HG03558 (cell line): Measurements from ENCODE around the gene OR2A12.
"Not testable (repeated sequence)": the region's sequence is repeated elsewhere in the genome, so short reads cannot be mapped to it uniquely, and the experiment has no call there.

ENCODE experiments used
- ATAC-seq: cut with Tn5 transposase; IDR thresholded peaks from one replicate; pipeline ENCODE4 v1.9.1; 2021; ENCODE audit warnings: moderate number of reproducible peaks; ENCODE audit not compliant: unreplicated experiment; ENCODE audit errors: extremely low read depth

The OR2A12 gene

GRCh38 chr7:144085978-144086377 is at the start of gene OR2A12:
Gene OR2A12, plus strand, starts transcription at chr7:144086278. Its CDS starts 8,830 bp downstream, at chr7:144095108.
- no peak for ATAC-seq

DNA sequence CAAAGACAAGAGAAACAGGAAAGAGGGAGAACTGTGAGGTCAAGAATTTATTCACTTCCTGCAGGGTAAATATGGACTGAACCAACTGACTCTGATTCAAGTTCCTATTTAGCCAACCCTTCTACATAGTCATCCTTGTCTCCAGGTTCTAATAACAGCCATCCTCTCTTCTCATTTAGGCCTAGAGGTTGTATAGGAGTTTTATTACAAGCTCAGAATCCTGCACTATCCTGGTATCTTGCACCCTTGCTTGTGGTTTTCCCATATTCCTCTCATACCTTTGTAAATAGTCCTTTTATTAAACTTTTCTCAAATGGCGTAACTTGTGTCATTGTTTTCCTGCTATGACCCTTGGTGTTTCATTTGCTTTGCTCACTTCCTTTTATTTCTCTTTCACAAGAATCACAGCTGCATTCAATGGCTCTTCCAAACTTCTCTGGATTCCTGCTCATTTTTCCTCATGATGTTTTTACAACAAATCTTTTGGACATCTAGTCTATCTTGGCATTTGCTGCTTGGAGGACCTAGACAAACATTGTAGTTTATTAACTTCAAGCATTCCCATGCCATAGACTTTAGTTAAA is 49.7 kb upstream of the OR2A12 start:
- no peak for ATAC-seq

DNA sequence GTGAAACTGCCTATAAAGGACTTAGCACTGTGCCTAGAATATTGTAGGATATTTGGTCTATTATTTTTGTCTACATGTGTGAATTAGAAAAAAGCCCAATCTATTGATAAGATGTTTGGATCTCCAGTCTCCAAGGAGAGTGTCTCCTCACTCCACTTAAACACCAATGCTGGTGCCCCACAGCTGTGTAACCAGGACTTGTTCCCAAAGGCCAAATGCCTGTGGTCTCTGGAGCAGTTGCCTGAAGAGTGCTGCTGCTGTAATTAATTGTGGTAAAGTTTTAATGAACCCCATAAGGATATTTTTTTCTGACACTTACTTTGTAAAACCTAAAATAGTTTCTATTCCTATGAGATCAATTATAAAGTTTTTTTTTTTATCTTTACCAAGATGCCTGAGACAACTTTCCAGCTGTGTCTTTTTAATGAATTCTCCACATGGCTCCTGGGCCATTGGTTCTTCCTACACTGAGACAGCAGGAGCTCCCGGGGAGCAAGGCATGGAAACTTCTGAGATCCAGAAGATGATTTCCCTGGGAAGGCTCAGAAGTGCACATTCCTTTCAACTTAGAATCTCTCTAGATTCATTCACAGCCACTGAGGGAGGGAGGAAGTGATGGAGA is 48.6 kb upstream of the OR2A12 start:
- no peak for ATAC-seq

GRCh38 chr7:144038887-144039286 is 47.2 kb upstream of the OR2A12 start:
- no peak for ATAC-seq

DNA sequence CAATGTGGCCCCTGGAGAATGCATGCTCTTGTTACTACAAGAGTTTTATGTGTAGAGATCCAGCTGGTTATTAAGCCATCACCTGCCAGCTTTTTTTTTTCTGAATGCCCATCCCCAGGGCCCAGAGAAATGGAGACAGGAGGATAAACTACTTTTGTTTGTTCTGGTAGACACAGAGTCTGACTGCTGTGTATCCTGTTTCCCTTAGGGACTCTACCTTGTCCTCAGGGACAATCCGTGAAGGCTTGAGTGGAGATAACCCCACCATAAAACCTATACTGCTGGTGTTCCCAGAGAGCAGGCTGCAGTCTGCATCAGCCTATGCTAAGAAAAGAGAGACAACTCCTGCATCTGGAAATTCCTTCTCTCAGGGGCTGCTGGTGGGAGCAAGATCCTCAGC is 37.4 kb upstream of the OR2A12 start, which contains the start of gene OR2A5:
OR2A5 (plus strand) TSS at position 301 of the 400 bp plus-strand sequence. CDS start 1,454 bp downstream, outside the sequence.
- ATAC-seq: no peak

DNA sequence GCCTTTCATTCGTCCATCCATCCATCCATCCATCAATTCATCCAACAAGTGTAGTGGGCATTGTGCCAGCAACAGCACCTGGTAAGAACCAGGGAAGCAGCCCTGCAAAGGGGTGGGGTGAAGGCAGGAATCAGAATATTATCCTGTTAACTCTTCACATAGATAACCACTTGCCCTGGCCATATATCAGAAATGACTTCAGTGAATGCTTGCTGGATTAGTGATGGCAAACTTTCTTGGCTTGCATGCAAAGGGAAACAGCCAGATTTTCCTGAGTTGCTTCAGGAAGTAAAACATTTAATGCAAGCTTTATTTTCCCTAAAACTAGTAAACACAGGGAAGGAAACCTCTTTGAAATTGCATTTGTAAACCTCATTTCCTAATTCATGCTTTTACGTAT is 36.6 kb upstream of the OR2A12 start:
- no peak for ATAC-seq

DNA sequence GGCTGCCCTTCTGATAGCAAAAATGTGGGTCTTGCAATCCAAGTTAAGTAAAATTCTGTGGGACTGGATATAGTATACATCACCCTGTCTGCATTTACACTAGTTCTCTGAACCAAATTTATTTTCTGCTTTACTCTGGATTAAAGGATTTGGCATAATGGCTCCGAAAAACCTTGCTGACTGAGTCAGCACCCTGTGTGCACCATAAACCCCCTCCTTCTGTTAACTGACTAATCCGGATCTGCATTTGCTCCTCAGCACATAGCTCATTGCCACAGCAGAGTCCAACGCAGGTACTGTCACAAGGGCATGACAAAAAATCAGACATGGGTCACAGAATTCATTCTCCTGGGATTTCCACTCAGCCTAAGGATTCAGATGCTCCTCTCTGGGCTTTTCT is 36.0 kb upstream of the OR2A12 start:
- no peak for ATAC-seq

DNA sequence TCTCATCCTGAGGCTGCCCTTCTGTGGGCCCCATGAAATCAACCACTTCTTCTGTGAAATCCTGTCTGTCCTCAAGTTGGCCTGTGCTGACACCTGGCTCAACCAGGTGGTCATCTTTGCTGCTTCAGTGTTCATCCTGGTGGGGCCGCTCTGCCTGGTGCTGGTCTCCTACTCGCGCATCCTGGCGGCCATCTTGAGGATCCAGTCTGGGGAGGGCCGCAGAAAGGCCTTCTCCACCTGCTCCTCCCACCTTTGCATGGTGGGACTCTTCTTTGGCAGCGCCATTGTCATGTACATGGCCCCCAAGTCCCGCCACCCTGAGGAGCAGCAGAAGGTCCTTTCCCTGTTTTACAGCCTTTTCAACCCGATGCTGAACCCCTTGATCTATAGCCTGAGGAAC is 35.2 kb upstream of the OR2A12 start:
- ATAC-seq: not testable (repeated sequence)

DNA sequence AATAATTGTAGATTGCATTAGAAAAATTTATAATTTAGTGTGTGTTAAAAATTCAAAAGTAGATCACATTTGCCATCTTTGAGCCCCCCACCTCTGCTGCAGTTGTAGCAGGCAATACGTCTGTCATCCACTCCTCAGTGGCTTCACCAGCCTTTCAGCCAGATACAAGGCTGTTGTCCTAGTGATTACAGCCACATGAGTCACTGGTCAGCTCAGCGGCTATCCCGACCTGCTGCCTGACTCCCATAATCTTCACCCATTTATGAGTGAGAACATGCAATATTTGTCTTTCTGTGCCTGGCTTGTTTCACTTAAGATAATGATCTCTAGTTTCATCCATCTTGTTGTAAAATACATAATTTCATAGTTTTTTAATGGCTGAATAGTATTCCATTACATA is 28.1 kb upstream of the OR2A12 start:
- no peak for ATAC-seq

- no peak for ATAC-seq
Measured at GRCh38 chr7:144063710-144064109, 22.4 kb upstream of the OR2A12 start.

- no peak for ATAC-seq
Measured at GRCh38 chr7:144069511-144069910, 16.6 kb upstream of the OR2A12 start, which contains the start of gene OR2A25. Gene OR2A25, plus strand, starts transcription at chr7:144069811. Its CDS starts 4,409 bp downstream, at chr7:144074220.

DNA sequence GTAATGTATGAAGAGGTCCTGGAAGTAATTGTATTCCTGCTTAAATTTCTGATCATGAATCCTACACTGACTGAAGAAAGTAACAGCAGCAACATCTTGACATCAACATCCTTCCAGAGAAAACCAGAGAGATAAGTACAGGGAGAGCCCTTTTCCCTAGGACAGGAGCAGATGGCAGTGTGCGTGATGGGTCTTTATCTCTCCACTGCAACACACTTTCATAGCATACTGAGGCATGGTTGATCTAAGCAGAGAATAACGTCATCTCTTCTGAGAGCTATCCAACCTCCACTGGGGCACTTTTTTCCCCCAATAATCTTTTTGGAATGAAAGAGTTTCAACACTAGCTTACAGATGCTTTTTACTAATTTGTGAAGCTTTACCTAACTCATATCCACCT is 16.1 kb upstream of the OR2A12 start:
- no peak for ATAC-seq

DNA sequence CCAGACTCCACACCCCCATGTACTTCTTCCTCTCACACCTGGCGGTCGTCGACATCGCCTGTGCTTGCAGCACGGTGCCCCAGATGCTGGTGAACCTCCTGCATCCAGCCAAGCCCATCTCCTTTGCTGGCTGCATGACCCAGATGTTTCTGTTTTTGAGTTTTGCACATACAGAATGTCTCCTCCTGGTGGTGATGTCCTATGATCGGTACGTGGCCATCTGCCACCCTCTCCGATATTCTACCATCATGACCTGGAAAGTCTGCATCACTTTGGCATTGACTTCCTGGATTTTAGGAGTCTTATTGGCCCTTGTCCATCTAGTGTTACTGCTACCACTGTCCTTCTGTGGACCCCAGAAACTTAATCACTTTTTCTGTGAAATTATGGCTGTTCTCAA is 11.7 kb upstream of the OR2A12 start:
- ATAC-seq: no peak

- ATAC-seq: no peak
Measured at GRCh38 chr7:144086730-144087129, 652 bp downstream of the OR2A12 start.

DNA sequence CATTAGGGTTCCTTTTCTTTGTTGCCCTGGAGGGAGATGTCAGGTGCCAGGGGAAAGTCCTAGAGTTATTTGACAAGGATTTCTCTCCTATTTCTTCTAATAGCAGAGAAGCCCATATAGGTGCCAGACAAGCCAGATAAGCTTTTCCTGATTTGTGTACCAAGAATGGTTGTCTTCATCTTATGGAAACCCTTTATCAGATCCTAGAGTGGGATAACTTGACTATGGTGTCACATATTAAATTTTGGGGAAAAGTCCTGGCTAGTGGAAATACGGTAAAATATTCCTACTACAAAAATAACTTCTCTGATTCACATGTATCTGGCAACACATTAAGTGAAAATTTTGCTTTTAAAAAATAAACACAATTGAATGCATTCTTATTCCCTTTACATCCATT is 1.2 kb downstream of the OR2A12 start:
- no peak for ATAC-seq

DNA sequence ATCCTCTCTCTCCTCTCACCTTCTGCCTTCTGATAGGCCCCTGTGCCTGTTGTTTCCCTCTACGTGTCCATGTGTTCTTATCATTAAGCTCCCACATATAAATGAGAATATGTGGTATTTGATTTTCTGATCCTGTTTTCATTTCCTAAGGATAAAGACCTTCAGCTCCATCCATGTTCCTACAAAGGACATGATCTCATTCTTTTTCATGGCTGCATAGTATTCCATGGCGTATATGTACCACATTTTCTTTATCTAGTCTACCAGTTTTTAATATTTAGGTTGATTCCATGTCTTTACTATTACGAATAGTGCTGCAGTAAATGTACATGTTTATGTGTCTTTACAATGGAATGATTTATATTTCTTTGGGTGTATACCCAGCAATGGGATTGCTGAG is 4.6 kb downstream of the OR2A12 start:
- no peak for ATAC-seq

DNA sequence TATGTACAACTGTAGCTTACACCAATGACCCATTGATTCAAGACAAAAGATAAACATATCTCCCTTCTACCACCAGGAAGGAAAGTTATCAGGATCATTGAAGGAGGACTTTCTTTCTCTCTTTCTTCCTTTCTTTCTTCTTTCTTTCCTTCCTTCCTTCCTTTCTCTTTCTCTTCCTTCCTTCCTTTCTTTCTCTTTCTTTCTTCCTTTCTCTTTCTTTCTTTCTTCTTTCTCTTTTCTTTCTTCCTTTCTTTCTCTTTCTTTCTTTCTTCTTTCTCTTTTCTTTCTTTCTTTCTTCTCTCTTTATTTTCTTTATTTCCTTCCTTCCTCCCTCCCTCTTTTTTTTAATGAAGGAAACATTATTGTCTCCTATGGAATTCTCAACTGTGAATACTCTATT is 12.7 kb downstream of the OR2A12 start:
- no peak for ATAC-seq

DNA sequence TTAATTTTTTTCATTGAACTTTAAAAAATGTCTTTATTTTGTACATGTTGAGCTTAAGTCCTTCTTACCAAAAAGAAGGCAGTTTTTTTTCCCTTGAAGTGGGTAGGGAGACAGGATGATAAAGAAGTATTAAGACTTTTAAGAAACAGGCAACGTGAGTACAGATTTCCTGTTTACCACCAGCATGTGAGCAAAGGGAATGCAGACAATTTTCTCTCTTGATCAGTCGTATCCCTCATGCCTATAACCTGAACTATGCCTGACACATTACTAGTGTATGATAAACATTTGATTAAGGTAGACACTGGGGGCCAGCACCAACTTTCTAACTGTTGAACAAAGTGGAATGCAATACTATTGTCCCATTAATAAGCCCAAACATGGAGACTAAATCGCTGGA is 14.5 kb downstream of the OR2A12 start:
- no peak for ATAC-seq

- ATAC-seq: no peak
Measured at GRCh38 chr7:144102041-144102440, 16.0 kb downstream of the OR2A12 start.

- ATAC-seq: no peak
Measured at GRCh38 chr7:144105211-144105610, 19.1 kb downstream of the OR2A12 start.

GRCh38 chr7:144109283-144109682 is 23.2 kb downstream of the OR2A12 start, which contains the start of gene OR2A2:
Gene OR2A2, plus strand, starts transcription at chr7:144109583. Its CDS starts 0 bp downstream, at chr7:144109583.
- ATAC-seq: no peak

- ATAC-seq: no peak
Measured at GRCh38 chr7:144110272-144110671, 24.2 kb downstream of the OR2A12 start.
